Amniotic stem cell (primary cell): ENCODE results near the gene CACNG4.

ENCODE experiments used
- DNase-seq: peaks from one replicate; lab custom pipeline; 2025; lab: John Stamatoyannopoulos, UW

CACNG4 gene

GRCh38 chr17:67043283-67043682 is 78.8 kb downstream of the CACNG4 start:
- no peak for DNase-seq

DNA sequence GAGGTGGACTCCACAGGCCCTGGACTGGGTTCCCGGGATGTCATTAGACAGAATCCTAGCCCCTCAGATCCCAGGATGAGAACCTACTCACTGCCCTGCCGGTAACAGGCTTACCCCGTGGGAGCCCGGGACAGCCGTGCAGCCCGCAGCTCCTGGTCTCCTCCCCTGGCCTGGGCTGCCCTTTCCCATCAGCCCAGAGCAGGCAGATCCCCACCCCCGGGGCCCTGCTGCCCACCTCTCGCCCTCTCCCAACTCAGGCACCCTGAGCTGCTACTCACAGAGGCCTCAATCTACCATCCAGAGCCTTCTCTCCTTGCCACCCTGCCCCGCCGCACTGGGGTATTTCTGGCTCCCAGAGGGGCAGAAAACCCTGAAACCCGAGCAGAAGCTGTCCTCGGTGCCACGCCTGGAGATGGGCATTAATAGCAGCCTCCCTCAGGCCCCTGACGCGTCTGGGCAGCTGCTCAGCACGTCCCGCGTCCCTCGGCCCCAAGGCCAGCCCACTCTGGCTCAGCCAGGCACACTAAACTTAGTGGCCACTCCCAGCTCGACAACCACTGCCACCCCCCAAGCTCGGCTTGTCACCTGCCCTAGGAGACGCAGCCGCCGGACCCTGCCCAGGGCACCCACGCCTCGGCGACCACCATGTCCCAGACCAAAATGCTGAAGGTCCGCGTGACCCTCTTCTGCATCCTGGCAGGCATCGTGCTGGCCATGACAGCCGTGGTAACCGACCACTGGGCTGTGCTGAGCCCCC is 79.7 kb downstream of the CACNG4 start, which contains the start of gene CACNG1:
Gene CACNG1, plus strand, starts transcription at position 539 of the 757 bp plus-strand sequence. Its CDS starts 107 bp downstream, at position 646.
- no peak for DNase-seq

DNA sequence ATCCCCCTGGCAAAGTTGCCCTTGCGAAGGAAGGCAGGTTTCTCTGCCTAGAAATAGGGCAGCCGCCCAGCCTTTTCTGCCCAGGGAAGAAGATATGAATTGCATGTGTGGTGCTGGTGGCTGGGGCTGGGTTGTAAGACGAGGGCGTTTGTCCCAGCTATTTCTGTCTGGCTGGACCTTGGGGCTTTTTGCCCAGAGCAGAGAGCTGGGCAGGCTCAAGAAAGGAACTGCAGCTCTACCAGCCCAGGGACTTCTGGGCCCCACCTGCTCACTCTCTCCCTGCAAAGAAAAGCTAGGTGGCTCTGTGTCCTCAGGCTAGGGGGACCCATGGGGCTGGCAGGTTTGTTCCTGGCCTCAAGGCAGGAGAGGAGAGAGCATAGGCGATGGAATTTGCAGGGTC is 80.4 kb downstream of the CACNG4 start:
- no peak for DNase-seq

- DNase-seq = no peak
These were observed 81.9 kb downstream of the CACNG4 start for GRCh38 chr17:67046398-67046797.

DNA sequence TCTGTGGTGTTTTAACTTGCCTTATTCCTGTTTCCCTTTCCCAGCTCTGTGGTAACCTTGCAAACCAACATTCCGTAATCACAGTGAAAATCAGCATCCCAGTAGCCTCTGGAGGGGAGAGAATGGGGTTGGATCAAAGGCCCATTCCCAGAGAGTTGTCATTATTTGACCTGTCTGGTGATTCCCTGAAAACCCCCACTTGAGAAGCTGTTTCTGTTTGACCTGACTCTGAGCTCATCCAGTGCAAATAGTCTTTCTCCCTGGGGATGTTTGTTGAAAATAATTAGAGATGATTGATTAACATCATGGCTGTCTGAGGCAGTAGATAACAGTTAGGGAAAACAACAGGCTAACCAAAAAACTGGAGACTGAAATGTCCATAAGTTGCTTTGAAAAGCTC is 82.9 kb downstream of the CACNG4 start:
- no peak for DNase-seq

DNA sequence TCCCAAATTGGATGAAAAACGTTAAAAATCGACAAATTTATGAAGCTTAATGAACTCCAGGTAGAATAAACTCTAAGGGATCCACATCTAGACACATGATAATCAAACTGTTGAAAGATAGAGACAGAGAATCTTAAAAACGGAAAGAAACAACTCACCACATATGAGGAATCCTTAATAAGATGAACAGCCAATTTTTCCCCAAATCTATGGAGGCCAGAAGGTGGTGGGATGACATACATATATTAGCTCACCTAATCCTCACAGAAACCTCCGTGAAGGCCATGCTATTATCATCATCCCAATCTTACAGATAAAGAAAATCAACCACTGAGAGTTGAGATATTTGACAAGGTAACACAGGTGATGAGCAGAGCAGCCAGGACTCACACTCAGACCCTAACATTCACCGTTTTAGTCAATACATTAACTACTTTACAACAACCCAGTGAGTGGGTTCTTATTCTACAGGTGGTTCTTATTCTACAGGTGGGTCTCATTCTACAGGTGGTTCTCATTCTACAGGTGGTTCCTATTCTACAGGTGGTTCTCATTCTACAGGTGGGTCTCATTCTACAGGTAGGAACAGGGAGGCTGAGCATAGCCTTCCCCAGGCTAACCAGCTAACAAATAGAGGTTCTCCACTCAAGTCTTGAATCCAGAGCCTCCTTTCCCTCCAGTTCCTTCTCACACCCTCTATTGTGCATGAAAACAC is 84.7 kb downstream of the CACNG4 start:
- no peak for DNase-seq

DNA sequence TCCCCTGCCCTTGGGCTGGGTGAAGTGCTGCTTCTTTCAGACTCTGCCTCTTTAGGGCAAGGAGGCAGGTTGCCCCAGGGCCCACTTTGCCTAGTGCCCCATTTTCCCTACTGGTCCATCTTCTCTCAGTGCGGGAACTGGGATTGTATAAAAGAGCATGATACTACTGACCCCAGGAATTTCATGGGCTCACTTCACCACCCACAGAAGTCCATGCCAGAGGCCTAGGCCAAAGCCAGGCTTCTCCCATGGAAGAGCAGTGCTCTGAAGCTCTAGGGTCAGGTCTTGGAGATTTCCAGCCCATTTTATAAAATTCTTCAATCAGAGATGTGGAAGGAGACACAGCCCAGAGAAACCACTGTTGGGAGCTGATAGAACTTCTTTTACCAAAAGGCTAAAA is 85.6 kb downstream of the CACNG4 start:
- DNase-seq = no peak

DNA sequence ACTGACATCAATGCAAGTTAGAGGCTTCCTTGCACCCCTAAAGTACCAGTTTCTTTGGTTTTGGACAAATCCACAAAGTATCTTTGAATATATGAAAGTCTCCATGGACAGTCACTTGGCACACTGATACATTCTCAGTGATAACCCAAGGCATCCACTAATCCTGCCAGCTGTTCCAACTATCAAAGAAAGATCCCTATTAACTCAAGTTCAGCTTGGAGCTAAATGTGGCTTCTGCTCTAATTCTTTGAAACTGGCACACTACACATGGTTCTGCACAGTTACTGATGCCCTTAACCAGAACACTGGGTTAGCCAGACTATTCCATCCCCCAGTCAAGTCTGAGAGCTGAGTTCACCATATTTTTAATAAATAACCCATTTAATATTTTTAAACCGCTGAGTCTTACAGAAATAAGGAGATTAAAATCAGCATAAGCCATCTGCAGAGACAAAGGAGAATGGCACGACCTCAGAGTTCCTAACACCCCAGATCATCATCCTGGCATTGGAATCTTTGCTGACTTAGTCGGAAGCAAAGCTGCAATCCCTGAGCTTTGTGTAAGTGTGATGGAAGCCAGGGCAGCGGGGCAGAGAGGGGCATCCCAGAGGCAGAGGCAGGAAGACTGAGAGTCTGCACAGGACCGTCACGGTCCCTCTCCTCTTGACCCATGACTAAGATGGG is 86.1 kb downstream of the CACNG4 start:
- DNase-seq = no peak

- DNase-seq = no peak
These were observed 86.6 kb downstream of the CACNG4 start for GRCh38 chr17:67051155-67051538.

DNA sequence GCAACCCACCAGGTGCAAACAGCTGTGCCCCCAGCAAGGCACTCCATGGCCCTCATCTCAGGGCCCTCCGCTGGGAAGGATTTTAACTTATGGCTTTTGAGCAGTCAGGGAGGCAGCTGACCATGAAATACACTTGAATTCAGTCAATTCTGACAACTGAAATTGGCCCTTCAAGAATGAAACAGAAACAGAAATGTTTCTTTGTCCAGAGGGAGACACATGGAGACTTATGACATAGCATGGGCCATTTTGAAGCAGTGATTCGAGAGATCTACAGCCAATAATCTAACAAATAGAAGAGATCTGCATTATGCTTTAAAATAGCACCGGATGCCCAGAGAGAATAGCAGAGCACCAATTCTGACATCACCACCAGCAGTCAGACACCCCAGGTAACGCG is 87.3 kb downstream of the CACNG4 start:
- DNase-seq = no peak

DNA sequence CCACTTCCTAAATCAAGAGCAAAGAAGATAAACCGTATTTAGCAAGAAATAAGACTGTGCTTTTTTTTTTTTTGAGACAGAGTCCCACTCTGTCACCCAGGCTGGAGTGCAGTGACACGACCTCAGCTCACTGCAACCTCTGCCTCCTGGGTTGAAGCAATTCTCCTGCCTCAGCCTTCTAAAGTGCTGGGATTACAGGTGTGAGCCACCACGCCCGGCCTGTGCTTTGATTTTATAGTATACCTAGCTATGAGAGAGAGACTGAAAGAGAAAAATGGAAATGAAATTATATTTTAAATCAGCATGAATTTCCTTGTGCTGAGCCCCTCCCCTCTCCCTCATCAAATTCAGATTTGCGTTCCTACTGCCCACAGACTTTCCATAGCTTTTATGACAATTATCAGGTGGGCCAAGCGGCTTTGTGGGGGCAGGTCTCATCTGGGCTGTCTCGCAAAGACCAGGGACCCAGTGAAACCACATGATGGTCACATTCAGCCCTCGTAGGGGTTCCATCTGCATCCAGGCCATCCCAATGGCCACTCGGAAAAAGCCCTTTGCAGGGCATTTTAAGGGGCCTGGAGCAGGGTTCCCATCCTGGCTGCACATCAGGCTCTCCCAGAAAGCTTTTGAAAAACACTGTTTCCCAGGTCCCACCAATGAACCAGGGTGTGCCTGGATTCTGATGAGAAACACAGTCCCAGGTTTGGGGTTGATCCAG is 88.4 kb downstream of the CACNG4 start:
- no peak for DNase-seq

- no peak for DNase-seq
These were observed 89.0 kb downstream of the CACNG4 start for GRCh38 chr17:67053438-67054000.

- no peak for DNase-seq
These were observed 89.6 kb downstream of the CACNG4 start for GRCh38 chr17:67054011-67054591.

- no peak for DNase-seq
These were observed 90.1 kb downstream of the CACNG4 start for GRCh38 chr17:67054608-67055007.

- DNase-seq = no peak
These were observed 90.5 kb downstream of the CACNG4 start for GRCh38 chr17:67055041-67055443.

DNA sequence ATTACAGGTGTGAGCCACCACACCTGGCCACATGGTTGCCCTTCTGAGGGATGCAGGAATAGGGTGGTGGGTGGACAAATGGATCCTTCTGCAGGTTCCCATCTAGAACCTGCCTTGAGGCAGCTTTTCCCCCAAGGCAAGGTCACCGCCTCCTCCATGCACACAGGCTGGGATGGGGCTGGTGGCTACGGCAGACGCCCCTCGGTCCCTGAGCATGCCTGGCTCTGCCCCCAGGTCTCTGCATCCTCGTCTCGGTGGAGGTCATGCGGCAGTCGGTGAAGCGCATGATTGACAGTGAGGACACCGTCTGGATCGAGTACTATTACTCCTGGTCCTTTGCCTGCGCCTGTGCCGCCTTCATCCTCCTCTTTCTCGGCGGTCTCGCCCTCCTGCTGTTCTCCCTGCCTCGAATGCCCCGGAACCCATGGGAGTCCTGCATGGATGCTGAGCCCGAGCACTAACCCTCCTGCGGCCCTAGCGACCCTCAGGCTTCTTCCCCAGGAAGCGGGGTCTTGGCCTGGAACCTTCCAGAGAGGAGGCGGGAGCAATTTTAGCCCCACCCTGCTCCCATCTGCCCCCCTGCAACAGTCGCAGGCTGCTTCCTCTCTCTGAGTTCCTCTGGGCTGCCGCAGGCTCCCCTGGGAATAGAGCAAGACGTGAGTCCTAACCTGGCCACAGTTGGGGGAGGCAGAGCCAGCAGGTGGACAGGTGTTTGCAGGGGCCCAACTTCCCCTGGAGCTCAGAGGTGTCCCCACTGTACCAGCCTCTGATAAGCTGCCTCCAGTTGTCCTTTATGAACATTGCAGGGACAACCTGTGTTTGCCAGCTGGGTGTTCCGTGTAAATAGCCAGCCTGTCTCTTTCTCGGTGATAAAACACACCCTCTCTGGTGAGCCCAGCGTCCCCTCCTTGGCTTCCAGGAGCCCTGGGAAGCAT is 91.6 kb downstream of the CACNG4 start:
- DNase-seq = no peak

DNA sequence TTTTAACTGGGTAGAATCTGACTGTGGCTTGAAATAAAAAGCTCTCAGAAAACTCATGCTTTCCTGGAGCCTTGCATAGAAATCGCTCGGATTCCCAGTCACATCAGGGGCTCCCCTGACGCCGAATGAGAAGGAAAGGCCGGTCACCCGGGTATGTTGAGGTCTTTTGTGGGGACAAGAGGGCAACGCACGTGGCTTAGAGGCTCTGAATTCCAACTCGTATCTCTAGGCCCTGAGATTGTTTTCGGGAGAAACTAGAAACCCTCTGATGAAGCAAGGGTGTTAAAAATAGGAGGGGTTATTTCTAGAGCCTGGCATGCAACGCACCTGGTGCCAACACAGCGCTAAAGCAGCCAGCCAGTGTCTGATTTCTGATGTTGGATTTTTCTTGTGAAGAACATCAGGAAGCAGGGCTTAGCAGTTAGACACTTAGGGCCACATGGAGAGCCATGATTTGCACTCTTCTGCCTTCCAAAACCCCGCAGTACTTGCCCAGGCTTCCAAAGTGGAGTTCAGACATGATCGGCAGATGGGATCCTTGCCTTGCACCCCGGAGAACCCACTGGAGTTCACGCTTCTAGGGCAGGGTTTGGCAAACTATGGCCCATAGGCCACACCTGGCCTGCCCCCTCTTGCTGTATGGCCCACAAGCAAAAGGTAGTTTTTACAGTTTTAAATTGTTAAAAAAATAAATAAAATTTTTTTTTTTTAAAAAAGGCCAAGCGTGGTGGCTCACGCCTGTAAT is 92.4 kb downstream of the CACNG4 start:
- no peak for DNase-seq

GRCh38 chr17:67058036-67058435 is 93.5 kb downstream of the CACNG4 start:
- no peak for DNase-seq

GRCh38 chr17:67059372-67059771 is 94.9 kb downstream of the CACNG4 start:
- no peak for DNase-seq

GRCh38 chr17:67063141-67063540 is 98.6 kb downstream of the CACNG4 start:
- no peak for DNase-seq
